Gastroesophageal sphincter (tissue), 4 donors: ENCODE data around the gene RPLP2. TPM values are rescaled to one million over a fixed set of nuclear protein-coding genes. Genes with fewer than 3 reads are reported as not detected.
A peak's percentile ranks its signal among the peaks of the same experiment; 100 is the strongest.

Experiments used
- ATAC-seq: fragments of 150-250 bp; one replicate; pipeline ENCODE4 v1.9.1; 2016; ENCODE audit warnings: mild to moderate bottlenecking, moderate library complexity
- H3K27ac ChIP-seq, 4 donors: fragments of 200-600 bp; sonication (generic) in 3 of 4; 1 replicate in 3 of 4; 2 replicates in 1 of 4; pipeline ENCODE4 v1.5.1; 2016 to 2019
- H3K27me3 ChIP-seq: fragments of 200-600 bp; sonication (generic); one replicate; pipeline ENCODE4 v1.5.1; 2019
- H3K36me3 ChIP-seq, 2 donors: fragments of 200-600 bp; sonication (generic); one replicate each; pipeline ENCODE4 v1.5.1; 2019; ENCODE audit warnings: control low read depth in 1 of 2
- H3K4me1 ChIP-seq, 3 donors: fragments of 200-600 bp; sonication (generic); 1 replicate in 2 of 3; 2 replicates in 1 of 3; pipeline ENCODE4 v1.5.1; 2016 to 2019; ENCODE audit warnings: control low read depth in 2 of 3
- H3K4me3 ChIP-seq, 2 donors: fragments of 200-600 bp; sonication (generic); one replicate each; pipeline ENCODE4 v1.5.1; 2019; ENCODE audit warnings: mild to moderate bottlenecking in 1 of 2, moderate library complexity in 1 of 2
- H3K9me3 ChIP-seq, 3 donors: fragments of 200-600 bp; sonication (generic); one replicate each; pipeline ENCODE4 v1.5.1; 2017 to 2019; ENCODE audit warnings: control low read depth in 2 of 3
- CTCF ChIP-seq, 4 experiments: fragments of 200-600 bp in 2 of 4; fragments of 450-650 bp in 2 of 4; sonication (generic) in 1 of 4; IDR thresholded peaks; one replicate each; pipeline ENCODE4 v1.5.1; 2017 to 2019; ENCODE audit warnings: antibody characterized with exemption in 4 of 4, mild to moderate bottlenecking in 2 of 4, moderate library complexity in 2 of 4
- EP300 ChIP-seq: sonication (generic); formaldehyde crosslinking; IDR thresholded peaks from one replicate; pipeline ENCODE4 v1.6.1; 2017; ENCODE audit warnings: antibody characterized with exemption, mild to moderate bottlenecking
- POLR2A ChIP-seq, 2 donors: fragments of 450-650 bp; IDR thresholded peaks; one replicate each; pipeline ENCODE4 v1.6.1; 2017; ENCODE audit warnings: antibody characterized with exemption in 2 of 2, mild to moderate bottlenecking in 2 of 2, moderate library complexity in 1 of 2
- POLR2AphosphoS5 ChIP-seq: sonication (generic); formaldehyde crosslinking; IDR thresholded peaks from one replicate; pipeline ENCODE4 v1.6.1; 2017; ENCODE audit warnings: antibody characterized with exemption
- WGBS, 2 donors: methylation state at CpG; one replicate each; pipeline ENCODE4 v1.1.5; 2018; ENCODE audit warnings: low coverage in 1 of 2; 5-methylcytosine and 5-hydroxymethylcytosine counted together
- total RNA-seq, 4 donors: library from RNA; depleted of rRNA; stranded (reverse); fragments of >200 nt; gene quantifications; one replicate each; pipeline ENCODE4 v1.1.0, GENCODE V29; 2016

Gene RPLP2
- total RNA-seq, 4 donors from 2014 or later, result 165 to 880 (median 462) TPM

- Histone ChIP-seq H3K4me1 (peaks cover 0 to 96% (median 53%) of the 10 kb centered on the region in 3 donors), H3K27me3 (peaks cover 63% of the 10 kb centered on the region), H3K27ac (no peak overlapping the region), H3K36me3 (peaks cover 0 to 5% of the 10 kb centered on the region in 2 donors), H3K9me3 (no peaks in the 10 kb centered on the region), H3K4me3 (no peak overlapping the region)
- TF ChIP-seq POLR2A (IDR thresholded peaks at IDR 0.05) (no peak), POLR2AphosphoS5 (no peak), EP300 (no peak), CTCF (IDR thresholded peaks at IDR 0.05) (no peak)
- WGBS, 2 donors, result 29 to 90% methylated on average over 2 to 5 of the region's 31 CpGs
- ATAC-seq, result no peak
Observed at GRCh38 chr11:831118-831864, 21.5 kb downstream of the RPLP2 start.

GRCh38 chr11:831961-832528 is 22.3 kb downstream of the RPLP2 start:
- peaks cover 55% of the 10 kb centered on the region for H3K27me3 ChIP-seq
- no peak for ATAC-seq
- H3K9me3 ChIP-seq, result no peaks in the 10 kb centered on the region
- H3K27ac ChIP-seq, result peak overlapping the region in 3 of 4 donors; percentile 82 to 89 (median 87)
- TF ChIP-seq POLR2A (IDR thresholded peaks at IDR 0.05) (no peak), CTCF (IDR thresholded peaks at IDR 0.05) (no peak), POLR2AphosphoS5 (no peak), EP300 (no peak)
- H3K4me1 ChIP-seq, result peaks cover 0 to 96% (median 50%) of the 10 kb centered on the region in 3 donors
- H3K36me3 ChIP-seq, result peaks cover 0 to 13% of the 10 kb centered on the region in 2 donors
- peak overlapping the region in 1 of 2 donors; percentile 87 for H3K4me3 ChIP-seq
- 80 to 91% methylated on average over 3 to 5 of the region's 23 CpGs for whole genome bisulfite sequencing, 2 donors

GRCh38 chr11:832529-833113 is 22.9 kb downstream of the RPLP2 start, which contains the start of gene CD151:
TSS of gene CD151 (plus strand) at chr11:832952. CDS start at chr11:836070, 3,118 bp downstream.
- peak; percentile 68 for ATAC-seq
- Histone ChIP-seq H3K4me1 (peaks cover 0 to 96% (median 46%) of the 10 kb centered on the region in 3 donors), H3K27me3 (peaks cover 50% of the 10 kb centered on the region), H3K9me3 (no peaks in the 10 kb centered on the region), H3K36me3 (peaks cover 0 to 18% of the 10 kb centered on the region in 2 donors), H3K27ac (peak within 1 kb of the TSS; percentile 66 to 89 (median 84)), H3K4me3 (peak within 1 kb of the TSS; percentile 73 to 87)
- WGBS, 2 donors, result no CpG with 5 or more reads among the region's 67 CpGs
- TF ChIP-seq POLR2AphosphoS5 (peak; percentile 31), POLR2A (IDR thresholded peaks at IDR 0.05) (no peak), CTCF (IDR thresholded peaks at IDR 0.05) (peak in 1 of 4 experiments; percentile 30), EP300 (no peak)

GRCh38 chr11:833114-833791 is 23.5 kb downstream of the RPLP2 start:
- peaks cover 43% of the 10 kb centered on the region for H3K27me3 ChIP-seq
- no peaks in the 10 kb centered on the region for H3K9me3 ChIP-seq
- peak overlapping the region; percentile 66 to 89 (median 84) for H3K27ac ChIP-seq
- TF ChIP-seq CTCF (IDR thresholded peaks at IDR 0.05), result no peak
- peak; percentile 50 for TF ChIP-seq POLR2AphosphoS5
- TF ChIP-seq POLR2A (IDR thresholded peaks at IDR 0.05), result peak in 1 of 2 donors; percentile 34
- no CpG with 5 or more reads among the region's 55 CpGs for WGBS, 2 donors
- peak; percentile 61 for ATAC-seq
- peaks cover 0 to 96% (median 46%) of the 10 kb centered on the region in 3 donors for H3K4me1 ChIP-seq
- peak overlapping the region; percentile 73 to 87 for H3K4me3 ChIP-seq
- H3K36me3 ChIP-seq, result peaks cover 0 to 25% of the 10 kb centered on the region in 2 donors
